IPS-18a (cell line): Measurements from ENCODE around the gene SRSF7.
"Not testable (repeated sequence)": the region's sequence is repeated elsewhere in the genome, so short reads cannot be mapped to it uniquely, and the experiment has no call there.

ENCODE experiments used
- H3K27ac ChIP-seq: one replicate; pipeline ENCODE4 v1.5.1; 2013; ENCODE audit warnings: low read length
- H3K27me3 ChIP-seq: one replicate; pipeline ENCODE4 v1.6.1; 2013; ENCODE audit warnings: mild to moderate bottlenecking, low read length; ENCODE audit not compliant: control insufficient read depth, insufficient read depth
- H3K36me3 ChIP-seq: one replicate; pipeline ENCODE4 v1.6.1; 2013; ENCODE audit warnings: low read depth, low read length; ENCODE audit not compliant: control insufficient read depth
- H3K4me1 ChIP-seq: one replicate; pipeline ENCODE4 v1.6.1; 2013; ENCODE audit warnings: low read depth, low read length; ENCODE audit not compliant: control insufficient read depth
- H3K4me3 ChIP-seq: one replicate; pipeline ENCODE4 v1.5.1; 2013; ENCODE audit warnings: low read length
- H3K9ac ChIP-seq: one replicate; pipeline ENCODE4 v1.6.1; 2013; ENCODE audit warnings: mild to moderate bottlenecking, low read length, moderate library complexity
- H3K9me3 ChIP-seq: one replicate; pipeline ENCODE4 v1.6.1; 2013; ENCODE audit warnings: low read depth, low read length; ENCODE audit not compliant: control insufficient read depth

The SRSF7 gene

GRCh38 chr2:38723173-38723572 is 28.0 kb downstream of the SRSF7 start:
- Histone ChIP-seq H3K36me3 (no peaks in the 10 kb centered on the region), H3K9me3 (no peaks in the 10 kb centered on the region), H3K9ac (no peak overlapping the region), H3K4me1 (no peaks in the 10 kb centered on the region), H3K27ac (no peak overlapping the region), H3K27me3 (no peaks in the 10 kb centered on the region), H3K4me3 (no peak overlapping the region)

GRCh38 chr2:38722271-38723061 is 28.7 kb downstream of the SRSF7 start:
- H3K9me3 ChIP-seq, result no peaks in the 10 kb centered on the region
- H3K27me3 ChIP-seq, result no peaks in the 10 kb centered on the region
- H3K36me3 ChIP-seq, result no peaks in the 10 kb centered on the region
- no peak overlapping the region for H3K9ac ChIP-seq
- no peak overlapping the region for H3K4me3 ChIP-seq
- H3K27ac ChIP-seq, result no peak overlapping the region
- no peaks in the 10 kb centered on the region for H3K4me1 ChIP-seq

- H3K9ac ChIP-seq, result no peak overlapping the region
- no peak overlapping the region for H3K27ac ChIP-seq
- H3K36me3 ChIP-seq, result no peaks in the 10 kb centered on the region
- no peaks in the 10 kb centered on the region for H3K9me3 ChIP-seq
- H3K4me1 ChIP-seq, result no peaks in the 10 kb centered on the region
- no peak overlapping the region for H3K4me3 ChIP-seq
- H3K27me3 ChIP-seq, result no peaks in the 10 kb centered on the region
Observed at GRCh38 chr2:38720613-38721241, 30.4 kb downstream of the SRSF7 start.

GRCh38 chr2:38719706-38720105 is 31.5 kb downstream of the SRSF7 start:
- no peak overlapping the region for H3K27ac ChIP-seq

GRCh38 chr2:38718601-38719000 is 32.6 kb downstream of the SRSF7 start:
- Histone ChIP-seq H3K4me3 (no peak overlapping the region), H3K4me1 (no peaks in the 10 kb centered on the region), H3K27ac (no peak overlapping the region), H3K27me3 (no peaks in the 10 kb centered on the region), H3K9me3 (no peaks in the 10 kb centered on the region), H3K9ac (no peak overlapping the region), H3K36me3 (no peaks in the 10 kb centered on the region)

More at GRCh38 chr2:38719706-38720105, 31.5 kb downstream of the SRSF7 start:
- H3K9me3 ChIP-seq, result no peaks in the 10 kb centered on the region
- H3K4me1 ChIP-seq, result no peaks in the 10 kb centered on the region
- no peaks in the 10 kb centered on the region for H3K36me3 ChIP-seq
- no peak overlapping the region for H3K4me3 ChIP-seq
- no peak overlapping the region for H3K9ac ChIP-seq
- H3K27me3 ChIP-seq, result no peaks in the 10 kb centered on the region

GRCh38 chr2:38716185-38716584 is 35.0 kb downstream of the SRSF7 start:
- no peak overlapping the region for H3K27ac ChIP-seq
- H3K4me1 ChIP-seq, result no peaks in the 10 kb centered on the region
- no peak overlapping the region for H3K9ac ChIP-seq
- no peaks in the 10 kb centered on the region for H3K9me3 ChIP-seq
- no peaks in the 10 kb centered on the region for H3K36me3 ChIP-seq
- no peaks in the 10 kb centered on the region for H3K27me3 ChIP-seq
- no peak overlapping the region for H3K4me3 ChIP-seq

- not testable (repeated sequence) for H3K9me3 ChIP-seq, H3K36me3 ChIP-seq, H3K4me1 ChIP-seq, H3K9ac ChIP-seq, H3K27me3 ChIP-seq, H3K4me3 ChIP-seq, H3K27ac ChIP-seq
Observed at GRCh38 chr2:38714941-38715340, 36.2 kb downstream of the SRSF7 start.

GRCh38 chr2:38713338-38713737 is 37.8 kb downstream of the SRSF7 start:
- H3K27ac ChIP-seq, result no peak overlapping the region
- H3K9ac ChIP-seq, result no peak overlapping the region
- no peaks in the 10 kb centered on the region for H3K36me3 ChIP-seq
- H3K4me3 ChIP-seq, result no peak overlapping the region
- H3K27me3 ChIP-seq, result no peaks in the 10 kb centered on the region
- H3K9me3 ChIP-seq, result no peaks in the 10 kb centered on the region
- no peaks in the 10 kb centered on the region for H3K4me1 ChIP-seq

GRCh38 chr2:38712871-38713270 is 38.3 kb downstream of the SRSF7 start:
- Histone ChIP-seq H3K4me1 (no peaks in the 10 kb centered on the region), H3K4me3 (no peak overlapping the region), H3K27me3 (no peaks in the 10 kb centered on the region), H3K36me3 (no peaks in the 10 kb centered on the region), H3K27ac (no peak overlapping the region), H3K9ac (no peak overlapping the region), H3K9me3 (no peaks in the 10 kb centered on the region)

GRCh38 chr2:38712413-38712812 is 38.7 kb downstream of the SRSF7 start:
- H3K4me1 ChIP-seq, result no peaks in the 10 kb centered on the region

GRCh38 chr2:38711558-38711957 is 39.6 kb downstream of the SRSF7 start:
- H3K27ac ChIP-seq, result no peak overlapping the region
- H3K4me3 ChIP-seq, result no peak overlapping the region

More at GRCh38 chr2:38712413-38712812, 38.7 kb downstream of the SRSF7 start:
- Histone ChIP-seq H3K36me3 (no peaks in the 10 kb centered on the region), H3K27me3 (no peaks in the 10 kb centered on the region), H3K9ac (no peak overlapping the region), H3K27ac (no peak overlapping the region), H3K9me3 (no peaks in the 10 kb centered on the region), H3K4me3 (no peak overlapping the region)

More at GRCh38 chr2:38711558-38711957, 39.6 kb downstream of the SRSF7 start:
- no peaks in the 10 kb centered on the region for H3K4me1 ChIP-seq
- no peaks in the 10 kb centered on the region for H3K9me3 ChIP-seq
- no peaks in the 10 kb centered on the region for H3K27me3 ChIP-seq
- no peak overlapping the region for H3K9ac ChIP-seq
- no peaks in the 10 kb centered on the region for H3K36me3 ChIP-seq
